H1 (cell line): Measurements from ENCODE around the gene FAM237A. TPM values are rescaled to one million over a fixed set of nuclear protein-coding genes. Genes with fewer than 3 reads are reported as not detected.

Experiments
- CTCF ChIA-PET: fragments of 300-600 bp; sonication (Branson Sonifier 250); formaldehyde crosslinking; loops from one replicate; lab custom pipeline; 2021; ENCODE audit not compliant: partially characterized antibody; lab: Charles Lee
- POLR2A ChIA-PET: fragments of 300-600 bp; sonication (Branson Sonifier 250); formaldehyde crosslinking; loops from one replicate; lab custom pipeline; 2021; ENCODE audit warnings: inconsistent platforms; ENCODE audit not compliant: partially characterized antibody; lab: Charles Lee
- DNase-seq, 2 experiments: peaks; one replicate each; pipeline versions ENCODE4 v3.0.0 to v3.0.0-alpha.2; 2010 to 2022; ENCODE audit warnings: low spot score in 2 of 2, low read depth in 1 of 2, mixed read lengths in 1 of 2
- FAIRE-seq: peaks from 2 replicates; lab custom pipeline; 2011; peaks lifted over from hg19 to GRCh38; lab: Jason Lieb, UNC
- H2AFZ ChIP-seq: 2 replicates; pipeline ENCODE4 v1.8.1; 2012; ENCODE audit warnings: low read length, inconsistent platforms
- H2AK5ac ChIP-seq: 2 replicates; pipeline ENCODE4 v1.6.1; 2013; ENCODE audit warnings: low read depth, low read length
- H2BK120ac ChIP-seq: replicated peaks from 2 replicates; pipeline ENCODE3; 2013; ENCODE audit warnings: low read depth, low read length, inconsistent platforms
- H2BK12ac ChIP-seq: 2 replicates; pipeline ENCODE4 v1.6.1; 2013; ENCODE audit warnings: low read depth, low read length
- H2BK15ac ChIP-seq: 2 replicates; pipeline ENCODE4 v1.6.1; 2013; ENCODE audit warnings: low read length
- H2BK20ac ChIP-seq: 2 replicates; pipeline ENCODE4 v1.6.1; 2013; ENCODE audit warnings: low read length
- H2BK5ac ChIP-seq: 2 replicates; pipeline ENCODE4 v1.6.1; 2013; ENCODE audit warnings: low read depth, low read length
- H3K14ac ChIP-seq: 2 replicates; pipeline ENCODE4 v1.6.1; 2013; ENCODE audit warnings: inconsistent platforms; ENCODE audit not compliant: insufficient read length
- H3K18ac ChIP-seq: 2 replicates; pipeline ENCODE4 v1.6.1; 2013; ENCODE audit warnings: low read length; ENCODE audit errors: extremely low read depth
- H3K23ac ChIP-seq: 2 replicates; pipeline ENCODE4 v1.6.1; 2013; ENCODE audit warnings: inconsistent platforms; ENCODE audit not compliant: insufficient read length
- H3K23me2 ChIP-seq: 2 replicates; pipeline ENCODE4 v1.6.1; 2013; ENCODE audit warnings: low read depth, low read length
- H3K27ac ChIP-seq: 2 replicates; pipeline ENCODE4 v1.6.1; 2011; ENCODE audit warnings: low read depth, low read length, inconsistent platforms
- H3K27me3 ChIP-seq, 4 experiments: replicated peaks in 1 of 4; 1 replicate in 1 of 4; 2 replicates in 3 of 4; pipeline versions ENCODE4 v1.6.1 to v1.8.1; 2011 to 2013; ENCODE audit warnings: low read length in 3 of 4, mild to moderate bottlenecking in 3 of 4, inconsistent platforms in 2 of 4, mixed read lengths in 2 of 4, moderate library complexity in 1 of 4; ENCODE audit not compliant: control insufficient read depth in 3 of 4, insufficient read depth in 3 of 4; ENCODE audit errors: extremely low read depth in 1 of 4
- H3K36me3 ChIP-seq, 4 experiments: 2 replicates each; pipeline versions ENCODE4 v1.6.1 to v1.8.1; 2011 to 2013; ENCODE audit warnings: mild to moderate bottlenecking in 4 of 4, low read length in 3 of 4, moderate library complexity in 2 of 4, control low read depth in 1 of 4, inconsistent platforms in 1 of 4; ENCODE audit not compliant: insufficient read depth in 4 of 4, control insufficient read depth in 2 of 4
- H3K4ac ChIP-seq: replicated peaks from 2 replicates; pipeline ENCODE3; 2013; ENCODE audit warnings: low read length, low read depth, mixed read lengths, inconsistent platforms; ENCODE audit not compliant: insufficient read length
- H3K4me1 ChIP-seq, 4 experiments: replicated peaks in 1 of 4; 1 replicate in 1 of 4; 2 replicates in 3 of 4; pipeline versions ENCODE4 v1.6.1 to v1.8.1; 2011 to 2013; ENCODE audit warnings: low read length in 3 of 4, inconsistent platforms in 2 of 4, mixed read lengths in 1 of 4; ENCODE audit not compliant: insufficient read depth in 4 of 4, control insufficient read depth in 3 of 4
- H3K4me2 ChIP-seq, 2 experiments: 2 replicates each; pipeline versions ENCODE4 v1.6.1 to v1.8.1; 2011 to 2013; ENCODE audit warnings: low read depth in 2 of 2, low read length in 2 of 2, control low read depth in 1 of 2, inconsistent platforms in 1 of 2, mild to moderate bottlenecking in 1 of 2; ENCODE audit not compliant: insufficient read depth in 1 of 2
- H3K4me3 ChIP-seq, 4 experiments: fragments of 200-600, 300-600 bp in 1 of 4; sonication (generic), shearing (Covaris generic), sonication (Bioruptor Twin) in 1 of 4; 2 replicates each; pipeline versions ENCODE4 v1.5.1 to v1.8.1; 2011 to 2016; ENCODE audit warnings: low read length in 4 of 4, low read depth in 3 of 4, control low read depth in 2 of 4, inconsistent platforms in 2 of 4, mild to moderate bottlenecking in 2 of 4, mixed read lengths in 1 of 4, moderate library complexity in 1 of 4; ENCODE audit not compliant: insufficient read depth in 2 of 4; ENCODE audit errors: extremely low read depth in 1 of 4
- H3K56ac ChIP-seq: replicated peaks from 2 replicates; pipeline ENCODE3; 2013; ENCODE audit warnings: low read depth, mild to moderate bottlenecking, mixed read lengths, low read length, inconsistent platforms; ENCODE audit not compliant: insufficient read length
- H3K79me1 ChIP-seq: 2 replicates; pipeline ENCODE4 v1.6.1; 2013; ENCODE audit warnings: low read depth, low read length, control low read depth
- H3K79me2 ChIP-seq, 2 experiments: 2 replicates each; pipeline versions ENCODE4 v1.6.1 to v1.8.1; 2012 to 2013; ENCODE audit warnings: low read length in 2 of 2, mild to moderate bottlenecking in 2 of 2, inconsistent platforms in 1 of 2; ENCODE audit not compliant: insufficient read depth in 2 of 2, control insufficient read depth in 1 of 2
- H3K9ac ChIP-seq, 4 experiments: replicated peaks in 1 of 4; 1 replicate in 1 of 4; 2 replicates in 3 of 4; pipeline versions ENCODE4 v1.6.1 to v1.8.1; 2011 to 2013; ENCODE audit warnings: low read depth in 3 of 4, low read length in 3 of 4, control low read depth in 2 of 4, mild to moderate bottlenecking in 2 of 4, moderate library complexity in 2 of 4, inconsistent platforms in 1 of 4; ENCODE audit errors: extremely low read depth in 1 of 4
- H3K9me3 ChIP-seq, 2 experiments: 2 replicates each; pipeline versions ENCODE4 v1.6.1 to v1.8.1; 2012 to 2013; ENCODE audit warnings: mild to moderate bottlenecking in 2 of 2, moderate library complexity in 2 of 2, control low read depth in 1 of 2, inconsistent platforms in 1 of 2, low read depth in 1 of 2, low read length in 1 of 2, mixed read lengths in 1 of 2; ENCODE audit not compliant: insufficient read depth in 2 of 2
- H4K20me1 ChIP-seq, 2 experiments: replicated peaks in 1 of 2; 2 replicates each; pipeline versions ENCODE3 to v1.8.1; 2011 to 2013; ENCODE audit warnings: inconsistent platforms in 2 of 2, low read length in 2 of 2, mild to moderate bottlenecking in 1 of 2; ENCODE audit not compliant: insufficient read depth in 2 of 2, control insufficient read depth in 1 of 2
- H4K5ac ChIP-seq: 2 replicates; pipeline ENCODE4 v1.6.1; 2013; ENCODE audit warnings: low read length, low read depth, mixed read lengths, inconsistent platforms; ENCODE audit not compliant: insufficient read length
- H4K8ac ChIP-seq: 2 replicates; pipeline ENCODE4 v1.8.0; 2013; ENCODE audit warnings: mild to moderate bottlenecking, moderate library complexity, low read length, inconsistent platforms; ENCODE audit not compliant: insufficient read depth; ENCODE audit errors: extremely low read depth
- H4K91ac ChIP-seq: replicated peaks from 2 replicates; pipeline ENCODE3; 2013; ENCODE audit warnings: low read length, mixed read lengths, inconsistent platforms; ENCODE audit not compliant: insufficient read length
- ASH2L ChIP-seq: fragments of 200-600, 300-600 bp; sonication (generic); IDR thresholded peaks from one replicate; pipeline ENCODE4 v1.7.1; 2017; ENCODE audit warnings: low read length
- ATF3 ChIP-seq: IDR thresholded peaks from 2 replicates; pipeline ENCODE4 v1.6.1; 2011; ENCODE audit warnings: low read depth, mild to moderate bottlenecking, low read length; ENCODE audit not compliant: insufficient read depth
- CREB1 ChIP-seq: IDR thresholded peaks from 2 replicates; pipeline ENCODE4 v1.6.1; 2012; ENCODE audit warnings: inconsistent platforms
- E2F6 ChIP-seq: IDR thresholded peaks from 2 replicates; pipeline ENCODE4 v1.6.1; 2012; ENCODE audit warnings: inconsistent platforms
- FOSL1 ChIP-seq: IDR thresholded peaks from 2 replicates; pipeline ENCODE4 v1.6.1; 2011; ENCODE audit warnings: mild to moderate bottlenecking, low read depth, low read length, moderate library complexity; ENCODE audit not compliant: insufficient read depth
- GABPA ChIP-seq: IDR thresholded peaks from 2 replicates; pipeline ENCODE4 v1.6.1; 2011; ENCODE audit warnings: mild to moderate bottlenecking, low read length, moderate library complexity, borderline replicate concordance; ENCODE audit not compliant: insufficient read depth
- KDM1A ChIP-seq: fragments of 200-600, 300-600 bp; sonication (generic); IDR thresholded peaks from 2 replicates; pipeline ENCODE4 v1.7.1; 2016; ENCODE audit warnings: mild to moderate bottlenecking, low read length, borderline replicate concordance
- KDM4A ChIP-seq: IDR thresholded peaks from one replicate; pipeline ENCODE4 v1.7.1; 2012; ENCODE audit warnings: low read depth, mild to moderate bottlenecking, moderate library complexity, low read length, inconsistent platforms; ENCODE audit not compliant: severe bottlenecking
- MAX ChIP-seq: IDR thresholded peaks from 2 replicates; pipeline ENCODE4 v1.6.1; 2012; ENCODE audit warnings: inconsistent platforms
- POLR2A ChIP-seq, 2 experiments: IDR thresholded peaks; 1 replicate in 1 of 2; 2 replicates in 1 of 2; pipeline ENCODE4 v1.6.1; 2011; ENCODE audit warnings: low read depth in 2 of 2, low read length in 2 of 2, mild to moderate bottlenecking in 2 of 2; ENCODE audit errors: control extremely low read depth in 1 of 2
- SIX5 ChIP-seq: IDR thresholded peaks from 2 replicates; pipeline ENCODE4 v1.6.1; 2011; ENCODE audit warnings: mild to moderate bottlenecking, low read depth, low read length
- SUZ12 ChIP-seq: fragments of 200-600 bp; sonication (generic); IDR thresholded peaks from 2 replicates; pipeline ENCODE4 v1.6.1; 2012; ENCODE audit warnings: mild to moderate bottlenecking, inconsistent platforms, low read length, moderate library complexity, mixed read lengths
- TAF1 ChIP-seq: IDR thresholded peaks from 2 replicates; pipeline ENCODE4 v1.6.1; 2011; ENCODE audit warnings: mild to moderate bottlenecking, low read depth, low read length
- TBP ChIP-seq: IDR thresholded peaks from 2 replicates; pipeline ENCODE4 v1.6.1; 2011; ENCODE audit warnings: low read depth, low read length, improper control_type of control experiment
- ZNF274 ChIP-seq: IDR thresholded peaks from 2 replicates; pipeline ENCODE4 v1.7.0; 2012; ENCODE audit warnings: low read length, borderline replicate concordance; ENCODE audit errors: extremely low read depth
- polyA plus RNA-seq, 7 experiments: library from polyadenylated mRNA; depleted of rRNA in 3 of 7; stranded (reverse) in 5 of 7; unstranded in 2 of 7; fragments of >200 nt in 5 of 7; fragments of 200-250 nt in 2 of 7; gene quantifications; 1 replicate in 5 of 7; 2 replicates in 1 of 7; 4 replicates in 1 of 7; pipeline versions ENCODE4 v1.2.1 to v1.2.3, GENCODE V29; 2011 to 2013; ENCODE audit warnings: missing spikeins in 2 of 7, mixed read lengths in 2 of 7
- total RNA-seq: library from RNA; stranded (reverse); fragmentation: NEBNext Ultra II Directional; extraction: Animal tissue kit (Norgen Biotek cat#: 25700); gene quantifications from 2 replicates; pipeline ENCODE4 v1.2.1, GENCODE V29; 2021

FAM237A gene
- total and polyA plus RNA-seq, 2 of the 8 experiments (the other 6 are each of a cell fraction or from before 2014, with no cell fraction given): not detected

GRCh38 chr2:206696910-206697309 lies 54.6 kb downstream of the FAM237A start:
- no peak overlapping the region for H3K4ac ChIP-seq
- H3K79me1 ChIP-seq: no peaks in the 10 kb centered on the region
- no peak overlapping the region for H4K91ac ChIP-seq
- H2BK15ac ChIP-seq: no peak overlapping the region
- ChIA-PET POLR2A (interaction anchor here (1.4 kb wide), 1 partner anchor 57 kb away, joined by 3 read pairs; no protein-coding TSS in a partner anchor), CTCF (interaction anchor here (0.7 to 6.6 kb wide), 4 partner anchors 10 to 222 kb away, joined by 3 to 78 read pairs (median 4); no protein-coding TSS in a partner anchor)
- H3K18ac ChIP-seq: no peak overlapping the region
- H3K4me2 ChIP-seq: no peak overlapping the region
- no peak overlapping the region for H3K14ac ChIP-seq
- no peak overlapping the region for H2AK5ac ChIP-seq
- H3K23me2 ChIP-seq: no peaks in the 10 kb centered on the region
- H2BK5ac ChIP-seq: no peak overlapping the region
- H3K9ac ChIP-seq: no peak overlapping the region
- DNase-seq: no peak
- H2BK12ac ChIP-seq: no peak overlapping the region
- no peak overlapping the region for H2BK20ac ChIP-seq
- H3K4me1 ChIP-seq: 0 out of 7 replicates have a peak, but pooled peaks cover 0 to 2% (median 0%) of the 10 kb centered on the region in 4 experiments
- no peak overlapping the region for H4K5ac ChIP-seq
- H4K20me1 ChIP-seq: no peaks in the 10 kb centered on the region
- no peak overlapping the region for H3K27ac ChIP-seq
- no peaks in the 10 kb centered on the region for H3K9me3 ChIP-seq
- no peak overlapping the region for H4K8ac ChIP-seq
- H2BK120ac ChIP-seq: no peak overlapping the region
- H3K56ac ChIP-seq: no peak overlapping the region
- H3K79me2 ChIP-seq: no peaks in the 10 kb centered on the region
- FAIRE-seq: no peak
- no peak overlapping the region for H2AFZ ChIP-seq
- no peaks in the 10 kb centered on the region for H3K36me3 ChIP-seq
- H3K27me3 ChIP-seq: no peaks in the 10 kb centered on the region
- H3K4me3 ChIP-seq: no peak overlapping the region
- no peak overlapping the region for H3K23ac ChIP-seq
- TF ChIP-seq E2F6: no peak
- TF ChIP-seq FOSL1: no peak
- no peak for TF ChIP-seq CREB1
- TF ChIP-seq POLR2A (IDR thresholded peaks at IDR 0.05; ENCODE audit: control extremely low read depth in 1 of 2, low read depth in 2 of 2, low read length in 2 of 2): no peak
- TF ChIP-seq TBP: no peak
- no peak for TF ChIP-seq SIX5
- TF ChIP-seq TAF1: no peak
- no peak for TF ChIP-seq MAX
- no peak for TF ChIP-seq KDM4A
- no peak for TF ChIP-seq KDM1A
- TF ChIP-seq GABPA: no peak
- TF ChIP-seq ZNF274: no peak
- no peak for TF ChIP-seq ASH2L
- TF ChIP-seq ATF3: no peak
- TF ChIP-seq SUZ12: no peak
